Germinal center (tissue), 1 donor: ENCODE measurements around the gene NHERF2.

Source experiments
- DNase-seq: peaks from one replicate; pipeline ENCODE4 v3.0.0; 2012; ENCODE audit warnings: mixed read lengths, low spot score

Gene NHERF2

DNA sequence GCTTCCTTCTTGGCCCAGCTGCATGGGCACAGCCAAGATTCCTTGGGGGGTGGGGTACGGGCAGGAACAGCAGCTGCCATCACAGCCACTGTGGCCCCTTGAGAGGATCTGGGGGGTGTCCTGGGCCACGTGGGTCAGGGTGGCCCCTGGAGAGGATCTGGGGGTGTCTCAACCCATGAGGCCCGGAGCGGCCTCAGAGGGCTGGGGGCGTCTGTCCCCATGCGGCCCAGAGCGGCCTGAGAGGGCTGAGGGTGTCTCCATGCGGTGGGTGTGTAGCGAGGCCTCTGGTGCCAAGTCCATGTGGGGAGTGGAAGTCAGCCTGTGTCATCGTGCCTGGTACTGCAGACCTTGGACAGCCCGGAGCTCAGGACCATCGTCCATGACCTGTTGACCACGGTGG is 34.8 kb downstream of the NHERF2 start:
- DNase-seq, result no peak

DNA sequence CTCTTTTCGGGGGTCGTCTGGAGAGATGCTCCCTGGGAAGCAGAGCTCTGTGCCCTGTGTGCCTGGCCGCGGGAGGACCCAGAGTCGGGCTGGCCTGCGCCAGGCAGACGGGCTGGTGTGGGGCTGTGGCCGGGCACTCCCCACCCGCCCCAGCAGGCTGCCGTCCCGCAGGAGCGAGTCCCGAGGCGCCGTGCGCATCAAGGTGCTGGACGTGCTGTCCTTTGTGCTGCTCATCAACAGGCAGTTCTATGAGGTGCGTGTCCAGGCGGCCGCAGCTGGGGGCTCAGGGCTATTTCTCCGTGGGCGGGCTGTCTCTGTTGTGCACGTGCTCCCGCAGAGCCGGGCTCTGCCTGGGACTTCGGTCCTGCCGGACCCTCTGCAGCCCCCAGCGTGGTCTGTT is 36.1 kb downstream of the NHERF2 start:
- DNase-seq, result no peak

GRCh38 chr16:2063861-2064260 is 37.2 kb downstream of the NHERF2 start:
- DNase-seq, result no peak

DNA sequence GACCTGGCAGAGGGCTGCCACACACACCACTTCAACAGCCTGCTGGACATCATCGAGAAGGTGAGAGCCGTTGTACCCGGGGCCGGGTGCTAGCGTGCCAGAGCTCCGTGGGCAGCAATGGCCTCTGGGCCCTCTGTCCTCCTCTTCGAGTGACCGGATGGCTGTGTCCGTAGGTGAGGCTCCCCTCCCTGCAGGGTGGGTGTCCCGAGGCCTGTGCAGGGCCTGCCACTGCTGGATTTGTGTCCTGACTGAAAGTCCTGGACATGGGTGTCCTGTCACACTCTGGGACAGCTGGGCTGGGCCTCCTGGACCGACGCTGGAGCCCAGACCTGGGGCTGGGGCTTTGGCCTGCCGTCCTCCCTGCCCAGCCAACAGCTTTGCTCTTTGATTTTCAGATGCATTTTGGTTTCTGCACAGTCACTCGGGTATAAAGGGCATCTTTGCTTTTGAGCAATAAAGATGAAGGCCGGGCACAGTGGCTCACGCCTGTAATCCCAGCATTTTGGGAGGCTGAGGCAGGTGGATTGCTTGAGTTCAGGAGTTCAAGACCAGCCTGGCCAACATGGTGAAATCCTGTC is 37.8 kb downstream of the NHERF2 start:
- no peak for DNase-seq

DNA sequence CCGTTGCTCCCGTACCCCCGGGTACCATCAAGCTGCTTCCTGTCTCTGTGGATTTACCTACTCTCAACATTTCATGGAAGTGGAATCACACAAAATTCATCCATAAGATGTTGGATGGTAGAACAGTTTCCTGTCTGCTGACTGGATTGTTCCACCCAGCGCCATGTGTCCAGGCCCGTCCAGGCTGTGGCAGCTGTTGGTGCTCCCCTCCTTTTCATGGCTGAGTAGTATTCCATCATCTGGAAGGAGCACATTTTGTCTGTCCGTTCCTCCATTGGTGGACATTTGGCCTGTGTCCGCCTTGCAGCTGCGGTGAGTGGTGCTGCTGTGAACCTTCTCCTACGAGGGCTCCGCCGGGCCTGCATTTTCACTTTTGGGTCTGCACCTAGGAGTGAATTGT is 39.4 kb downstream of the NHERF2 start:
- no peak for DNase-seq

- no peak for DNase-seq
Observed at GRCh38 chr16:2070576-2071453, 44.1 kb downstream of the NHERF2 start.

DNA sequence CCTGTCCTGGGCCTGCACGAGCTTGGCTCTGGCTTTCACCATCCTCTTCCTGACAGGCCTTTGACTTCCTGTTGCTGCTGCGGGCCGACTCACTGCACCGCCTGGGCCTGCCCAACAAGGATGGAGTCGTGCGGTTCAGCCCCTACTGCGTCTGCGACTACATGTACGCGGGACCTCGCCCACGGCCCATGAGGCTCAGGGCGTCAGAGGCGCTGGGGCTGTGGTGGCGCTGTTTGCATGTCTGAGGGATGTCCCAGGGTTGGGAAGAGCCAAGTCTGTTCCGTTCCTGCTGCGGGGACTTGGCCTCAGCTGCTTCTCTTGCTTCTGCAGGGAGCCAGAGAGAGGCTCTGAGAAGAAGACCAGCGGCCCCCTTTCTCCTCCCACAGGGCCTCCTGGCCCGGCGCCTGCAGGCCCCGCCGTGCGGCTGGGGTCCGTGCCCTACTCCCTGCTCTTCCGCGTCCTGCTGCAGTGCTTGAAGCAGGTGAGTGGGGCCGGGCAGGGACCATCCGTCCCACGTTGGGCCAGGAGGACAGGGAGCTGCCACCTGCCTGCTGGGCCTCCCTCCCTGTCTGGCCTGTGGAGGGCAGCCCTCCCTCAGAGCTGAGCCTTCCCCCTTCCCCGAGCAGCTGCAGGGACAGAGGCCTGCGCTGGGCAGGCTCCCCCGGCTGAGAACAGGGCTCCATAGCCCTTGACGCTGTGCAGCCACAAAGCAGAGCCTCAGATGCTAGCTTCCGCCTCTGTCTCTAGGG is 44.9 kb downstream of the NHERF2 start:
- no peak for DNase-seq

GRCh38 chr16:2072926-2073325 is 46.2 kb downstream of the NHERF2 start:
- DNase-seq, result no peak

DNA sequence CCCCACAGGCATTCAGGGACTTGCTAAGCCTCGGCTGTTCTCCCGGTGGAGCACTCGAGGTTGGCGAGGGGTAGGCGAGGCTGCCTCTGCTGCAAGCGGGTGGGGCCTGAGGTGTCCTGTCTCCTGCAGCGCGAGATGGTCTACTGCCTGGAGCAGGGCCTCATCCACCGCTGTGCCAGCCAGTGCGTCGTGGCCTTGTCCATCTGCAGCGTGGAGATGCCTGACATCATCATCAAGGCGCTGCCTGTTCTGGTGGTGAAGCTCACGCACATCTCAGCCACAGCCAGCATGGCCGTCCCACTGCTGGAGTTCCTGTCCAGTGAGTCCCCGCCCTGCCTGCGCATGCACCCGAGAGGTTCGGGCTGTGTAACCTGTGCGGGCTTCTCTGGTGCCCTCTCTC is 47.4 kb downstream of the NHERF2 start:
- no peak for DNase-seq

DNA sequence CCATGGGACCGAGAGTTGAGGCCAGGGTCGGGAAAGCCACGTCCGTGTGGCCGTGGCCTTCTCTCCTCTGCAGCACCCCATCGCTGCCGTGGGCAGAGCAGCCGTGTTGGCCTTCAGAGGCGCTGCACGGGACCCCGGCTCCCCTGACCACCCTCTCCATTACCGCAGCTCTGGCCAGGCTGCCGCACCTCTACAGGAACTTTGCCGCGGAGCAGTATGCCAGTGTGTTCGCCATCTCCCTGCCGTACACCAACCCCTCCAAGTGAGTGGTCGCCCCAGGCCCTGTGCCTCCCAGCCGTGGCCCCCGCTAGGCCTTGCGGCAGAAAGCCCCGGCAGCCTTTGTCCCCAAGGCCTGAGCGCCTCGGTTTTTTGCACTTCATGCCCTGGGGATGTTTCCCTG is 48.9 kb downstream of the NHERF2 start:
- DNase-seq, result no peak

GRCh38 chr16:2076072-2076865 is 49.6 kb downstream of the NHERF2 start:
- DNase-seq, result no peak

DNA sequence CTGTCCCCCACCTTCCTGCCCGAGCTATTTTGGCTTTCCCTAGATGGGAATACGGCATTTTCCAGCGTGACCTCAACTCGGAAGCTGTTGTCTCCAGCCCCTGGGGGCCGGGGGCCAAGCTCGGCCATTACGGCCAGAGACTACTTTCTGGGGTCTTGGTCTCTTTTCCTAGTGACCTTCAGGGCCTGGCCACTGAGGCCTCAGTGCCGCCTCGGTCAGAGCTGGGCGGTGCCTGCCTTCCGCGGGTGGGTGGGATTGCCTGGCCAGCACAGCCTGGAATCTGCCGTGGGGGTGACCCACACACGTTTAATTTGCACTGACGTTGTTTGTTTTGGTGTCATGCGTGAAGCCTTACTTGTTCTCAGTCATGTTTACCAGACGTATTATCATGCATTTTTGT is 50.3 kb downstream of the NHERF2 start:
- DNase-seq, result no peak

DNA sequence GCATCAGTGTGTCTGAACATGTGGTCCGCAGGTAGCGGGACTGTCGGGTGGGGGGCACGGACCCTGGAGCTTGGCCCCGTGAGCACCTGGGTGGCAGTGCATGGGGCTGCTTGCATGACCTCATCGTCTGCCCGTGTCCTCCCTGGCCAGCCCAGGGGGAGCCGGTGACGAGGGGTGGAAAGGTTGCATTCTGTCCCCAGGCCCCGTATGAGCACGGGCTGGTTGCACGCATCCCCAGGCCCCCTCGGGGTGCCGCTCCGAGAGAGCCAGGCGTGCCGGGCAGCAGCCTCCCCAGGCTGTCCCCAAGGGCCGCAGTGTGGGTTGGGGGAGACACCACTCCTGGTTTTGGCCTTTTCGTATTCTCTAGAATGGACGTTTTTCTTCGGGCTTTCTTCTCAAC is 51.0 kb downstream of the NHERF2 start:
- no peak for DNase-seq

GRCh38 chr16:2078096-2078495 is 51.4 kb downstream of the NHERF2 start:
- no peak for DNase-seq

DNA sequence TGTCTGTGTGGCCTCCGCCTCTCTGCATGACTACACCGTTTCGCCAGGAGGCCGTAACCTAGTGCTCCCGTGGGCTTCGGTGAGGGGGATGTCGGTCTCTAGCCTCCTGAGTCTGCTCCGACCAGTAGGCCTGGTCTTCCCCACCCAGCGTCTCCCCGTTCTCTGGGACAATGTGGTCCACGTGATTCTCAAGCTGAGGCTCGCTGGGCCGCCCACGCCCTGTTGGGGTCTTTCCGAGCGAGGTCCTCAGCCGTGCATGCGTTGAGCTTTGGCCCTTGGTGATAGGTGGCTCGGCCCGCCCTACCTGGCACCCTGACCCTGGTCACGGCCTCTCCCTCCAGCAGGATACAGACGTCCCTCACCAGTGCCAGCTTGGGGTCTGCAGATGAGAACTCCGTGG is 52.0 kb downstream of the NHERF2 start:
- DNase-seq, result no peak

- no peak for DNase-seq
Observed at GRCh38 chr16:2079311-2079800, 52.7 kb downstream of the NHERF2 start.

DNA sequence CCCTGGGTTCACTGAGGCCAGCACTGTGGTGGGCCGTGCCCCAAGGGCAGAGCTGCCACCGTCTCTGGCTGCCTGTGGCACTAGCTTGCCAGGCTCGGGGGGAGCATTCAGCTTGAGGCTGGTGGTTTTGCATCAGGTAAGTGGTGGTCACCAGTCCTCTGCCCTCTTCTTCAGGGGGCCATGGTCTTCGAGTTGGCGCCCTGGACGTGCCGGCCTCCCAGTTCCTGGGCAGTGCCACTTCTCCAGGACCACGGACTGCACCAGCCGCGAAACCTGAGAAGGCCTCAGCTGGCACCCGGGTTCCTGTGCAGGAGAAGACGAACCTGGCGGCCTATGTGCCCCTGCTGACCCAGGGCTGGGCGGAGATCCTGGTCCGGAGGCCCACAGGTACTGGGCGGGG is 53.3 kb downstream of the NHERF2 start:
- DNase-seq, result no peak

DNA sequence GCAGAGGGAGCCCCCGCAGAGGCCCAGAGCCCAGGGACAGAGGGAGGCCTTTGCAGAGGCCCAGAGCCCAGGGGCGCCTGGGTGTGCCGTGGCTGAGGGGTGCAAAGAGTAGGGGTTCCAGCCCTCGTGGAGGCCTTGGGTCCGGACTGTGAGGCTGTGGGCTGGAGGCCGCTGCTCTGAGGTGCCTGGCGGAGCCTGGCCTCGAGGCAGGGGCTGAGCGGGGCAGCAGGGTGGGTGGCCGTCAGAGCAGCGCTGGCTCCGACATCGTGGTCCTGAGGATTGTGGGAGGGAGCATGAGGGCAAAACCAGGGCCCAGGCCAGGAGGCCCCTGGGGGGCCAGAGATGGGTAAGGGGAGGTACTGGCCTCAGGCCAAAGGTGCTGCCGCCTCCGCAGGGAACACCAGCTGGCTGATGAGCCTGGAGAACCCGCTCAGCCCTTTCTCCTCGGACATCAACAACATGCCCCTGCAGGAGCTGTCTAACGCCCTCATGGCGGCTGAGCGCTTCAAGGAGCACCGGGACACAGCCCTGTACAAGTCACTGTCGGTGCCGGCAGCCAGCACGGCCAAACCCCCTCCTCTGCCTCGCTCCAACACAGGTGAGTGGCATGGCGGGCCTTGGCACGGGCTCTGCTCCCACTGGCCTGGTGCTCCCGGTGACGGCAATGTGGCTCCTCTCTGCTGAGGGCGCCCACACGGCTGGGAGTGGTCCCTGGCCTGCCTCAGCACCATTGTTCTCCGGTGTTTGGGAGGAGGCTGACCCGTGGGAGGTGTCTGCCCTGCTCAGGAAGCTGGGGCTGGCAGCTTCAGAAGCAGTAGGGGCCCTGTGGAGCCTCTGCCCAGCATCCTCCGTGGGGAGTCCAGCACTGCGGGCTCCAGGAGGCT is 54.7 kb downstream of the NHERF2 start:
- no peak for DNase-seq

DNA sequence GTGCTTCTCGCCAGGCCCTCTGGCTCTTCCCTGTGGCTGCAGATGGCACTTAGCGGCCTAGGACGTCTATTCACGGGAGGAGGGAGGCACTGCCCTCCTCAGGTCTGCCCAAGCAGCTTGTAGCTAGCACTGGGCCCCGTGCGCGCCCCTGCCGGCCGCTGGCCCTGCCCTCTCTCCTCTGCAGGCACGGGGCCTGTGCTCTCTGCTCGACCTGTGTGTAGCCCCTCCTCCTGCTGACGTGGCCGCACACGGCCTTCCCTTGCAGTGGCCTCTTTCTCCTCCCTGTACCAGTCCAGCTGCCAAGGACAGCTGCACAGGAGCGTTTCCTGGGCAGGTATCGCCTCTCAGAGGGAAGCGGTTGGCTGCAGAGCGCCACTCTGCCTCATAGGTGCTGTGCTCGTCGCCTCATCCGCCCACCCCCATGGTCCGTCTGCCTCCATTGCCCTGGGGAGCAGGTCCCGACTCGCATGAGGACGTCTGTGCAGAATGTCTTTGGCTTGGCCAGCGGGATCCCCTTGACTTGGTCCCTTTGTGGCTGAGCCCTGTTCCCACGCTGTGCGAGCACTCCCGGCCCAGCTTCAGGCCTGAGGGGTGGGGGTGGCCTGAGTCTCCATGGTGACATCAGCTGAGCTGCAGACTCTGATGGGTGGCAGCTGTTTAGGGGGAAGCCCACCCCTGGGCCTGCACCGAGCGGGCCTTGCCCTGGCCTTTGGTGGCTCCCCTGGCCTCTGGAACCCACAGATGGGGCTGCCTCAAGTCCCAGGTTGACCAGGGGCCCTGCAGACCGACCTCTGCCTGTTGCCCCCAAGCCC is 55.7 kb downstream of the NHERF2 start:
- no peak for DNase-seq

GRCh38 chr16:2082983-2083364 is 56.3 kb downstream of the NHERF2 start:
- no peak for DNase-seq
